Activated B cell treated with CpG ODN at 0.5 μM for 24 hours (primary cell): ENCODE results near the gene GPD2. TPM values are rescaled to one million over a fixed set of nuclear protein-coding genes. Genes with fewer than 3 reads are reported as not detected.

Source experiments
- ATAC-seq: fragments of 200-7000 bp; cut with Tn5 transposase; one replicate; pipeline ENCODE4 v1.10.0; 2021; ENCODE audit warnings: low read depth, mild to moderate bottlenecking, moderate library complexity
- CTCF ChIA-PET: fragments of 350-600 bp; sonication (Branson Sonifier 250); formaldehyde crosslinking; loops from one replicate; lab custom pipeline; 2021; ENCODE audit warnings: antibody characterized with exemption; lab: Charles Lee
- POLR2A ChIA-PET: fragments of 350-600 bp; sonication (Branson Sonifier 250); formaldehyde crosslinking; loops from one replicate; lab custom pipeline; 2021; ENCODE audit warnings: antibody characterized with exemption; lab: Charles Lee
- DNase-seq: peaks from one replicate; pipeline ENCODE4 v3.0.0; 2022
- H3K27ac Mint-ChIP-seq: one replicate; pipeline ENCODE4 v1.8.0; 2020; ENCODE audit warnings: mixed read lengths
- H3K27me3 Mint-ChIP-seq: one replicate; pipeline ENCODE4 v1.8.0; 2021; ENCODE audit warnings: mixed read lengths
- H3K36me3 Mint-ChIP-seq: one replicate; pipeline ENCODE4 v1.8.0; 2021; ENCODE audit warnings: low read depth, mixed read lengths
- H3K4me1 Mint-ChIP-seq: one replicate; pipeline ENCODE4 v1.8.0; 2021; ENCODE audit warnings: mixed read lengths
- H3K4me3 Mint-ChIP-seq: one replicate; pipeline ENCODE4 v1.8.0; 2020; ENCODE audit warnings: mild to moderate bottlenecking, mixed read lengths
- H3K9me3 Mint-ChIP-seq: one replicate; pipeline ENCODE4 v1.8.0; 2020; ENCODE audit warnings: mixed read lengths
- intact Hi-C: fragments of 100-400 bp; cut with micrococcal nuclease; formaldehyde crosslinking; loops from one replicate; pipeline ENCODE4 v1.15.1; 2024
- total RNA-seq: library from RNA; stranded (reverse); gene quantifications from 2 replicates; pipeline ENCODE4 v1.2.3, GENCODE V29; 2022
- TF ChIP-seq, protein P1 (sequence below): fragments of 200-600 bp; IDR thresholded peaks from one replicate; pipeline ENCODE4 v1.8.0; 2022; ENCODE audit warnings: antibody characterized with exemption, mild to moderate bottlenecking

The GPD2 gene
- total RNA-seq, 1 donor from 2014 or later: 17.8 TPM

DNA sequence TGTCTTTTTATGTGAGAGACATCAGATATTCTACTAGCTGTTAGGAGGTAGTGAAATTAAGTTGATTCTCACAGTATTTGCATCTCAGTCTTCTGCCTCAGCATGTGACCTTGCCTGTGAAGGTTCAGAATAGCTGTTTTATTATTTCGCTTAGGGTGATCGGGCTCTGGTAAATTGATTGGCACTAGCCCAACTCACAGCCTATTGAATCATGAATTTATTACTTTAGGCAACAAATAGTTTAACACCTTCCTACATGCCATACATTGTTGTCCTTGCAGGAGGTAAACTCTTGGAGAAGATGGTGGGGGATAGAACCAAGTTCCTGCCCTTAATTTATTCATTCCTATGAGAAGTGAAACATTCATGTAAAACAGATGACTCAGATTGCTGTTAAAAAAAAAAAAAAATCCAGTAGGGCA is 101.9 kb downstream of the GPD2 start:
- POLR2A ChIA-PET: interaction anchor here (0.6 to 2.5 kb wide), 9 partner anchors 104 to 906 kb away, joined by 3 to 19 read pairs (median 4); partner anchors contain the start of genes CYTIP and NR4A2
- peak overlapping the region; percentile 85 for H3K27ac Mint-ChIP-seq
- H3K9me3 Mint-ChIP-seq: no peaks in the 10 kb centered on the region
- peak; percentile 82 for ATAC-seq
- DNase-seq: no peak
- peaks cover 34% of the 10 kb centered on the region for H3K4me1 Mint-ChIP-seq
- peak overlapping the region; percentile 67 for H3K4me3 Mint-ChIP-seq
- TF ChIP-seq, protein P1, sequence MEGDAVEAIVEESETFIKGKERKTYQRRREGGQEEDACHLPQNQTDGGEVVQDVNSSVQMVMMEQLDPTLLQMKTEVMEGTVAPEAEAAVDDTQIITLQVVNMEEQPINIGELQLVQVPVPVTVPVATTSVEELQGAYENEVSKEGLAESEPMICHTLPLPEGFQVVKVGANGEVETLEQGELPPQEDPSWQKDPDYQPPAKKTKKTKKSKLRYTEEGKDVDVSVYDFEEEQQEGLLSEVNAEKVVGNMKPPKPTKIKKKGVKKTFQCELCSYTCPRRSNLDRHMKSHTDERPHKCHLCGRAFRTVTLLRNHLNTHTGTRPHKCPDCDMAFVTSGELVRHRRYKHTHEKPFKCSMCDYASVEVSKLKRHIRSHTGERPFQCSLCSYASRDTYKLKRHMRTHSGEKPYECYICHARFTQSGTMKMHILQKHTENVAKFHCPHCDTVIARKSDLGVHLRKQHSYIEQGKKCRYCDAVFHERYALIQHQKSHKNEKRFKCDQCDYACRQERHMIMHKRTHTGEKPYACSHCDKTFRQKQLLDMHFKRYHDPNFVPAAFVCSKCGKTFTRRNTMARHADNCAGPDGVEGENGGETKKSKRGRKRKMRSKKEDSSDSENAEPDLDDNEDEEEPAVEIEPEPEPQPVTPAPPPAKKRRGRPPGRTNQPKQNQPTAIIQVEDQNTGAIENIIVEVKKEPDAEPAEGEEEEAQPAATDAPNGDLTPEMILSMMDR: no peak
- CTCF ChIA-PET: interaction anchor here (1.0 kb wide), 1 partner anchor 203 kb away, joined by 3 read pairs; no protein-coding TSS in a partner anchor
- H3K27me3 Mint-ChIP-seq: no peaks in the 10 kb centered on the region
- intact Hi-C loops: loop anchor here (1.0 kb wide), 5 partner anchors 11 to 205 kb away; no protein-coding TSS in a partner anchor
- peaks cover 5% of the 10 kb centered on the region for H3K36me3 Mint-ChIP-seq

DNA sequence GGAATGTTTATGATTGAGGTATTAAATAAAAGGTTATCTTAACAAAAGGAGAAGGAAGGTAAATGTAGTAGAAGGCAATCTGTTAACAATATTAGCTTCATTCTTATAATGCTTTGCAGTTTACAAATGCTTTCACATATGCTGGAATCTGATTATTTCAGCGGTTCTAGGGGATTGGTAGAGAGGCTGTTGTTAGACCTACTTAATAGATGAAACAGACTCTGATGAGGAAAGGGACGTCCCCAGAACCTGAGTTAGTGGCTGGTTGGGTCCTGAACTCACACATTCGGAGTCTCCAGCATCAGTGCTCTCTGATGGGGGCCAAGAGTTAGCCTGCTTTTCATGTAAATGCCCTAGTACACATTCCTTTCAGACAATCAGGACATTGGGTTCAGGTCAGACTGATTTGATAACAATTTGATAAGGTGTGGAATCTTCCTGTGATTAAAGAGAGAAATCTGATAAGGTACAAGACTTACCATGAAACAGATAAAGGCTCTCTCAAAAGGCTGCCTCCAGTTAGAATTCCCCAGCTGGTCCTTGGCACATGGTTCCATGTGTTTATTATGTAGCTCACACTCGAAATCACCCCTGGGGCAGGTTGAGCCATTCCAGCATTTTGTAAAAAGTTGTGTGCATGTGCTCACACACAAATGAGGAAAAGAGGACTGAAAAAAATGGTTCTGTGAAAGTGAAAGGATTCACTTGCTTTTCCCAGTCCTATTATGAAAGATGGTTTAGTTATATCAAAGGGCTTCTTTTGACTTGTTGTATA is 103.1 kb downstream of the GPD2 start:
- Mint-ChIP-seq H3K4me3 (no peak overlapping the region), H3K9me3 (no peaks in the 10 kb centered on the region), H3K36me3 (peaks cover 8% of the 10 kb centered on the region), H3K4me1 (peaks cover 29% of the 10 kb centered on the region), H3K27me3 (no peaks in the 10 kb centered on the region), H3K27ac (peak overlapping the region; percentile 20)
- CTCF ChIA-PET: no interaction called here
- TF ChIP-seq, protein P1: no peak
- ATAC-seq: no peak
- POLR2A ChIA-PET: interaction anchor here (1.6 to 2.5 kb wide), 2 partner anchors 197 to 198 kb away, joined by 6 to 17 read pairs; no protein-coding TSS in a partner anchor
- intact Hi-C loops: no loop called here
- DNase-seq: no peak

DNA sequence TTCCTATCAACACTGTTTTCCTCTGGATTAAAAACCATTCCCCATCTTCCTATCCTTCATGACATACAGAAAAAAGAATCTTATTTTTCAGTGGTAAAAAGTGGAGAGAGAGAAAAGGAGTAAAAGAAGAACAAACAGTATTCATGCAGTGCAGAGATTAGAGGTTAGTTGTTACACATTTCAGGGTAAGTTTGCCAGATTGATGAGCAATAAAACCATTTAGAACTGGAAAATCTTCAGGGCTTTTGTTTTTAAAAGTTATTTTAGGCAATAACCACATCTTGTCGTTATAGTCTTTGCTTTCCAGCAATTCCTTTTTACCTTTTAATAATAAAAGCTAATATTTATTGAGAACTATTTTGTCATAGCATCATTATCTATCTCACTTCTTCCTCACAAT is 104.5 kb downstream of the GPD2 start:
- ATAC-seq: no peak
- Mint-ChIP-seq H3K27ac (no peak overlapping the region), H3K36me3 (peaks cover 11% of the 10 kb centered on the region), H3K27me3 (no peaks in the 10 kb centered on the region), H3K4me3 (no peak overlapping the region), H3K9me3 (no peaks in the 10 kb centered on the region), H3K4me1 (peaks cover 29% of the 10 kb centered on the region)
- CTCF ChIA-PET: no interaction called here
- intact Hi-C loops: no loop called here
- POLR2A ChIA-PET: interaction anchor here (0.6 kb wide), 1 partner anchor 34 kb away, joined by 4 read pairs; no protein-coding TSS in a partner anchor
- DNase-seq: no peak
- TF ChIP-seq, protein P1: no peak

DNA sequence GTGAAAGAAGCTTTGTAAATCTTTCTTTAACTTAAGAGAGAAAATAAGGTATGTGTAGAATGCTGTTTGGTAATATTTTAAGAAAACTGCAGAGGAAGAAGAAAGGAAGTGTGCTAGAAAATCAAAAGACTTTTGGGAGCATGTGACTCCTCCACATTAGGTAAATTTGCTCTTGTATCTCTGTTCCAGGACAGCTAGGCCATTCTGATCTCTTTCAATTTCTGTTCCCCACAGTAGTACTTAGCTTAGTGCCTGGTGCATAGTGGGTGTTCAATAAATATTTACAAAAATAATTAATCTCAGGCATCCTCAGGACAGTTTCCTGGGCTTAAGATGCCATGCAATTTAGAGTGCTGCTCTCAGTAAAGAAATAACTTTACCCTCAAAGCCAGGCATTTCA is 105.0 kb downstream of the GPD2 start:
- ATAC-seq (no peak), DNase-seq (no peak)
- TF ChIP-seq, protein P1: no peak
- intact Hi-C loops: no loop called here
- H3K27me3 Mint-ChIP-seq: no peaks in the 10 kb centered on the region
- peaks cover 29% of the 10 kb centered on the region for H3K4me1 Mint-ChIP-seq
- H3K36me3 Mint-ChIP-seq: peaks cover 11% of the 10 kb centered on the region
- ChIA-PET CTCF (no interaction called here), POLR2A (interaction anchor here (0.6 to 1.5 kb wide), 3 partner anchors 33 to 200 kb away, joined by 4 to 5 read pairs (median 5); no protein-coding TSS in a partner anchor)
- H3K4me3 Mint-ChIP-seq: no peak overlapping the region
- no peak overlapping the region for H3K27ac Mint-ChIP-seq
- H3K9me3 Mint-ChIP-seq: no peaks in the 10 kb centered on the region

- no peaks in the 10 kb centered on the region for H3K9me3 Mint-ChIP-seq
- DNase-seq (no peak), ATAC-seq (no peak)
- CTCF ChIA-PET: no interaction called here
- POLR2A ChIA-PET: interaction anchor here (1.4 to 1.5 kb wide), 2 partner anchors 199 to 201 kb away, joined by 5 read pairs; no protein-coding TSS in a partner anchor
- no peak overlapping the region for H3K27ac Mint-ChIP-seq
- TF ChIP-seq, protein P1: no peak
- H3K4me3 Mint-ChIP-seq: no peak overlapping the region
- peaks cover 25% of the 10 kb centered on the region for H3K4me1 Mint-ChIP-seq
- intact Hi-C loops: no loop called here
- no peaks in the 10 kb centered on the region for H3K27me3 Mint-ChIP-seq
- H3K36me3 Mint-ChIP-seq: peaks cover 11% of the 10 kb centered on the region
Observed at GRCh38 chr2:156541706-156542105, 105.5 kb downstream of the GPD2 start.
